IMR-90 (cell line): Measurements from ENCODE around the gene OGA. TPM values are rescaled to one million over a fixed set of nuclear protein-coding genes. Genes with fewer than 3 reads are reported as not detected.

ENCODE experiments used
- polyA plus RNA-seq, 3 experiments: library from polyadenylated mRNA; depleted of rRNA; stranded (reverse); fragments of >200 nt; gene quantifications; 2 replicates each; pipeline ENCODE4 v1.2.3, GENCODE V29; 2012; ENCODE audit warnings: low replicate concordance in 1 of 3
- total RNA-seq: library from RNA; depleted of rRNA; stranded (reverse); fragments of >200 nt; gene quantifications from 2 replicates; pipeline ENCODE4 v1.2.3, GENCODE V29; 2012; rRNA removed

The OGA gene
- total and polyA plus RNA-seq, 2 of the 4 experiments (the other 2 are of a cell fraction): 42.5 to 62.9 TPM

Other genes starting within 250 kb of the OGA start
- gene POLL, start 230.2 kb downstream of the OGA start, total RNA-seq: 6.1 and 6.3 TPM in 2 replicates
- gene POLL, start 230.2 kb downstream of the OGA start, polyA plus RNA-seq (2012; rRNA removed): 23.7 TPM in 2 replicates
- 59.1 and 113 TPM in 2 replicates for gene DPCD, start 230.1 kb downstream of the OGA start, total RNA-seq
- 66.1 and 73.7 TPM in 2 replicates for gene DPCD, start 230.1 kb downstream of the OGA start, polyA plus RNA-seq (2012; rRNA removed)
- 26.7 and 31.7 TPM in 2 replicates for gene FBXW4, start 123.3 kb downstream of the OGA start, total RNA-seq
- 16.3 and 19.3 TPM in 2 replicates for gene FBXW4, start 123.3 kb downstream of the OGA start, polyA plus RNA-seq (2012; rRNA removed)
- not detected in 2 replicates for gene FGF8, start 42.3 kb downstream of the OGA start, total RNA-seq
- 0.17 TPM in 1 of 2 replicates, not detected in the other for gene FGF8, start 42.3 kb downstream of the OGA start, polyA plus RNA-seq (2012; rRNA removed)
- 112 and 122 TPM in 2 replicates for gene NPM3, start 35.0 kb downstream of the OGA start, total RNA-seq
- gene NPM3, start 35.0 kb downstream of the OGA start, polyA plus RNA-seq (2012; rRNA removed): 72.3 and 84.1 TPM in 2 replicates
- under 0.01 TPM in 1 of 2 replicates, not detected in the other for gene KCNIP2, start 25.4 kb upstream of the OGA start, total RNA-seq
- 0.53 and 0.87 TPM in 2 replicates for gene KCNIP2, start 25.4 kb upstream of the OGA start, polyA plus RNA-seq (2012; rRNA removed)
- gene ARMH3, start 237.7 kb upstream of the OGA start, total RNA-seq: 13.1 and 20.6 TPM in 2 replicates
- 12.1 and 12.5 TPM in 2 replicates for gene ARMH3, start 237.7 kb upstream of the OGA start, polyA plus RNA-seq (2012; rRNA removed)
- gene HPS6, start 246.9 kb upstream of the OGA start, total RNA-seq: 21.9 and 23.1 TPM in 2 replicates
- 10.5 and 11.3 TPM in 2 replicates for gene HPS6, start 246.9 kb upstream of the OGA start, polyA plus RNA-seq (2012; rRNA removed)